T-helper 17 cell (primary cell): ENCODE measurements around the gene TMSB4X. TPM values are rescaled to one million over a fixed set of nuclear protein-coding genes. Genes with fewer than 3 reads are reported as not detected.

Source experiments
- ATAC-seq: fragments of 150-1000 bp; cut with Tn5 transposase; 2 replicates; pipeline ENCODE4 v1.10.0; 2021; ENCODE audit warnings: mild to moderate bottlenecking, moderate library complexity
- DNase-seq, 3 donors: peaks; one replicate each; pipeline versions ENCODE4 v3.0.0 to v3.0.0-alpha.2; 2020 to 2021
- H3K9me3 ChIP-seq: one replicate; pipeline ENCODE4 v1.7.0; 2013; ENCODE audit warnings: low read length, mild to moderate bottlenecking; ENCODE audit not compliant: control insufficient read depth, poor library complexity, severe bottlenecking
- H3K27ac Mint-ChIP-seq: one replicate; pipeline ENCODE4 v1.8.0; 2022; ENCODE audit warnings: mild to moderate bottlenecking, moderate library complexity, mixed read lengths
- H3K27me3 Mint-ChIP-seq: one replicate; pipeline ENCODE4 v1.8.0; 2022; ENCODE audit warnings: mixed read lengths
- H3K36me3 Mint-ChIP-seq: one replicate; pipeline ENCODE4 v1.8.0; 2022; ENCODE audit warnings: low read depth, mixed read lengths
- H3K4me1 Mint-ChIP-seq: one replicate; pipeline ENCODE4 v1.8.0; 2022; ENCODE audit warnings: mild to moderate bottlenecking, mixed read lengths
- H3K4me3 Mint-ChIP-seq: one replicate; pipeline ENCODE4 v1.8.0; 2022; ENCODE audit warnings: mild to moderate bottlenecking, moderate library complexity, mixed read lengths
- total RNA-seq, 4 donors: library from RNA in 2 of 4; stranded (reverse) in 2 of 4; gene quantifications; one replicate each; pipeline ENCODE4 v1.2.3 and lab custom pipeline; 2022 to 2026

The TMSB4X gene
- total RNA-seq, 2 donors from 2014 or later: 5,781 to 7,183 TPM

DNA sequence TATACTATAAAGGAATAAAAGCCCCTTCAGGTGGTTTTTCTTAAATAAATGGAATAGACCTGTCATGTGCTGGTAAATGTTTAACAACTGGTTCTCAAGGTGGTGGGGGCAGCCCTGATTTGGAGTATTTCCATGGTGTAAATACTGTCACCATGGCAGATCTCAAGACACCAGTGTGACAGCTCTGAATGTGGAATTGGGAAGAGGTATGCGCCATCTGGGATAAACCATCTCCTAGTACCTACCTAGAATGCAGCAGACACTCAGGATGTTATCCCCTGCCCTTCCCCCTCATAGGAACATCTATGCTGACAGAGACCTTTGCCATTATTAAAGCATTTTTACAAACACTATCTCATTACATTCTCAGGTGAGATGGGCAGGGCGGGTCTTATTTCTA, 26.4 kb upstream of the TMSB4X start:
- no peaks in the 10 kb centered on the region for H3K36me3 Mint-ChIP-seq
- peak overlapping the region; percentile 50 for H3K4me3 Mint-ChIP-seq
- no peak for ATAC-seq
- peaks cover 38% of the 10 kb centered on the region for H3K4me1 Mint-ChIP-seq
- no peak for DNase-seq
- no peaks in the 10 kb centered on the region for H3K27me3 Mint-ChIP-seq
- H3K9me3 ChIP-seq: no peaks in the 10 kb centered on the region
- peak overlapping the region; percentile 97 for H3K27ac Mint-ChIP-seq

DNA sequence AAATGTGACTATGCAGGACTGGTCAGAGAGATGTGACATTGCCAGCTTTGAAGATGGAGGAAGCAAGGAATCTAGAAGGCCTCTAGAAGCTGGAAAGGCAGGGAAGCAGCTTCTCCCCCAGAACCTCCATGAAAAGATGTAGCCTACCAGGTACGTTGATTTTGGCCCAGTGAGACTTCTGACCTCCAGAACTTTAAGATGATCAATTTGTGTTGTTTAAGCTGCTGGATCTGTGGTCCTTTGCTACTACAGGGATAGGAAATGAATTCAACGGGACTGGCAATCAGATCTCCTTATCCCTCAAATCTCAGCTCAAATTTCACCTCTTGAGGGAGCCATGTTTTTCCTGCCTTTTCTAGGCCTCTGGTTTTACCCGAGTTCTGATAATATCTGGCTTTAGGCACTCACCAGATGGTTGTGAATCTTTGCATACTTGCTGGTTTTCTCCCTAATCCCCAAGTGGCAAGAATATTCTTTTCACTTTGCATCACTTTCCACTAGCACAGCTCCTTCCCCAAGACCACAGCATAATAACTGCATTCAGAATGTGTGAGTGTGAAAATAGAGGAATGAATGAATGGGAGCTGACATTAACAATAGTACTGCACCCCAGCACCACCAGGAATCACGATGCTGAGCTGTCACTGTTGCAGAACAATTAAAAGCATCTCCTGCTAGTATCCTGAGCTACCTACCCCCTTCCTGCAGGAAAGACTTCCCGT, 25.5 kb upstream of the TMSB4X start:
- no peaks in the 10 kb centered on the region for H3K27me3 Mint-ChIP-seq
- H3K9me3 ChIP-seq: no peaks in the 10 kb centered on the region
- peak overlapping the region; percentile 90 for H3K4me3 Mint-ChIP-seq
- H3K4me1 Mint-ChIP-seq: peaks cover 38% of the 10 kb centered on the region
- ATAC-seq (no peak), DNase-seq (no peak)
- H3K36me3 Mint-ChIP-seq: no peaks in the 10 kb centered on the region
- peak overlapping the region; percentile 97 for H3K27ac Mint-ChIP-seq

DNA sequence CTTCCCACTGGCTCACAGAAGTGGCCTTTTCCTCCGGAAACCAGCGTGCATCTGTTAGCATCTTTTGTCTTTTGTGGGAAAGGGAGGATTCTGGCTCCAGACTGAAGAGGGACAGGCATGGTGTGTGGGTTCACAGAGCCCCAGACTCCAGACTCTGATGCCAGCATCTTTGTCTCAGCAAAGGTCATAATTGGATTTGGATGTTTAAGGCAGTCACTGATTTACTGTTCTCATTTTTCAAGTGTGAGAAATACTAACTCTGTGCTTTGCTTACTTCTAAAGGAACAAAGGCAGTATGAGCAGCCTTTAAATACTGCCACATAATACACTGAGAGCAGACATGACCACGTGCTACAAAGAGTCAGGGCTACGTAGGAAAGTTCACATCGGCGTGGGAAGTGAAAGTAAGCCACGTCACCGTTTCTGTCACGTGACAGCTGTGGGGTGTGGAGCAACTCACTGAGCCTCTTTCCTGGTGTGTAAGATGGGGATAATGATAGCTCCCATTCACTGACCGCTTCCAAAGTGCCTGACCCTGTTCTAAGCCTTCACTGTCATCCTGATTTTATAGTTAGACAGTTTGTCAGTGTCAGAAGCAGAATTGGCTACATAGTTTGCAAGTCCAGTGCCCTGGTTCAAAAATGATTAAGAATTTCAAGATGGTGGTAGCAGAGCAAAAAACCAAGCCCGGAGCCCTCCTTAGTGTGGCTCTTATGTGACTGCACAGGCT, 24.8 kb upstream of the TMSB4X start:
- ATAC-seq: peak; percentile 71
- no peaks in the 10 kb centered on the region for H3K9me3 ChIP-seq
- Mint-ChIP-seq H3K4me3 (peak overlapping the region; percentile 90), H3K27me3 (no peaks in the 10 kb centered on the region), H3K27ac (peak overlapping the region; percentile 97), H3K4me1 (peaks cover 41% of the 10 kb centered on the region), H3K36me3 (no peaks in the 10 kb centered on the region)
- peak; percentile 41 to 66 (median 55) for DNase-seq

GRCh38 chrX:12950851-12951594, 23.9 kb upstream of the TMSB4X start:
- Mint-ChIP-seq H3K27ac (peak overlapping the region; percentile 97), H3K4me1 (peaks cover 39% of the 10 kb centered on the region), H3K36me3 (no peaks in the 10 kb centered on the region), H3K27me3 (no peaks in the 10 kb centered on the region), H3K4me3 (peak overlapping the region; percentile 90)
- no peaks in the 10 kb centered on the region for H3K9me3 ChIP-seq
- ATAC-seq: peak; percentile 78
- peak; percentile 35 to 52 (median 48) for DNase-seq

DNA sequence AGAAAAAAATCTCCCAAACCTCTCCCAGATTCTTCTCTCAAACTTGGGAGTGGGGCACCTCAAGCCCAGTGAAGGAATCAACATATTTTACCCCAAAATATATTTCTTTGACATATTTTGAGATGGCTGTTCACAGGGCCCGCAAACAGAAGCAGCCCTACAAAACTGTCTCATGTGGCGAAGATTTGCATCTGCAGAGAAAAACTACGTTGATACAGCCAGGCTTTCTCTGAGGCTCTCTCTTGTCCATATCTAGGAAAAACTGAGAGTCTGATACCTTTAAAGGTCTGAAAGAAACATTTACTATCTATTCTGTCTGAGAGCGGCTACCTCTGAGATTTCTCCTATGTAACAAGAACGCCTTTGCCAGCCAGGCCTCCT, 23.3 kb upstream of the TMSB4X start:
- peak overlapping the region; percentile 90 for H3K4me3 Mint-ChIP-seq
- H3K4me1 Mint-ChIP-seq: peaks cover 39% of the 10 kb centered on the region
- ATAC-seq: peak; percentile 33
- no peaks in the 10 kb centered on the region for H3K9me3 ChIP-seq
- no peaks in the 10 kb centered on the region for H3K36me3 Mint-ChIP-seq
- H3K27ac Mint-ChIP-seq: peak overlapping the region; percentile 97
- no peaks in the 10 kb centered on the region for H3K27me3 Mint-ChIP-seq
- DNase-seq: no peak

DNA sequence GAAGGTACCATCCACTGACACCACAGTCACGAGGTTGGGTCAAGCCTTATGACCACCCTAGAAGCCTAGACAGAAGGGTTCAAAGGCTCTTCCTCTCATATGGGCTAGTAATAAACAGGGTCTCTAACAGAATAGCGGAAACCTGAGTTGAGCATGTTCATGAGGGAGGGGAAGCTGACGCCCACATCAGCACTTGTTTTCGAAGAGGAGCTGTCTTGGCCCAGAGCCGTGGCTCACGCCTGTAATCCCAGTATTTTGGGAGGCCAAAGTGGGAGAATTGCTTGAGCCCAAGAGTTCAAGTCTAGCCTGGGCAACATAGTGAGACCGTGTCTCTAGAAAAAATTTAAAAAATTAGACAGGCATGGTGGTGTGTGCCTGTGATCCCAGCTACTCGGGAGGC, 21.5 kb upstream of the TMSB4X start:
- no peaks in the 10 kb centered on the region for H3K9me3 ChIP-seq
- Mint-ChIP-seq H3K27me3 (no peaks in the 10 kb centered on the region), H3K27ac (peak overlapping the region; percentile 97), H3K4me3 (peak overlapping the region; percentile 78), H3K36me3 (no peaks in the 10 kb centered on the region), H3K4me1 (peaks cover 40% of the 10 kb centered on the region)
- no peak for ATAC-seq
- no peak for DNase-seq

DNA sequence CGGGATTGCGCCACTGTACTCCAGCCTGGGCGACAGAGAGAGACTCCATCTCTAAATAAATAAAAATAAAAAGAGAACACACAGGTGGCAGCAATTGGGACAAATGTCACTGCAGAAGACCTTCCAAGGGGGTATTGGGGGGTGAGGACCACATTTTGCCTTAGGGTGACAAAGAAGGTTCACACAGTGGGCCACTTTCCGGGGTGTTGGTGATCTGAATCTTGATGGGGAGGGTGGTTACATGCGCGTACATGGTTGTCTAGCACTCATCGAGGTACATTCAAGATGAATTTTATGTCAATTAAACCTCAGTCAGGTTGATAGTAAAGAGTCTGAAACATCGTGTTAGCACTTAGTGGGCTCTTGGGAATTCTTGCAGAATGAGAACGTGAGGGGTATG, 20.5 kb upstream of the TMSB4X start:
- H3K9me3 ChIP-seq: no peaks in the 10 kb centered on the region
- Mint-ChIP-seq H3K4me1 (peaks cover 36% of the 10 kb centered on the region), H3K27me3 (no peaks in the 10 kb centered on the region), H3K36me3 (no peaks in the 10 kb centered on the region), H3K27ac (peak overlapping the region; percentile 97), H3K4me3 (peak overlapping the region; percentile 85)
- DNase-seq (no peak), ATAC-seq (no peak)

GRCh38 chrX:12954981-12955380, 19.9 kb upstream of the TMSB4X start:
- Mint-ChIP-seq H3K27ac (peak overlapping the region; percentile 97), H3K4me1 (peaks cover 34% of the 10 kb centered on the region), H3K36me3 (no peaks in the 10 kb centered on the region), H3K4me3 (peak overlapping the region; percentile 85), H3K27me3 (no peaks in the 10 kb centered on the region)
- no peaks in the 10 kb centered on the region for H3K9me3 ChIP-seq
- ATAC-seq (no peak), DNase-seq (no peak)

DNA sequence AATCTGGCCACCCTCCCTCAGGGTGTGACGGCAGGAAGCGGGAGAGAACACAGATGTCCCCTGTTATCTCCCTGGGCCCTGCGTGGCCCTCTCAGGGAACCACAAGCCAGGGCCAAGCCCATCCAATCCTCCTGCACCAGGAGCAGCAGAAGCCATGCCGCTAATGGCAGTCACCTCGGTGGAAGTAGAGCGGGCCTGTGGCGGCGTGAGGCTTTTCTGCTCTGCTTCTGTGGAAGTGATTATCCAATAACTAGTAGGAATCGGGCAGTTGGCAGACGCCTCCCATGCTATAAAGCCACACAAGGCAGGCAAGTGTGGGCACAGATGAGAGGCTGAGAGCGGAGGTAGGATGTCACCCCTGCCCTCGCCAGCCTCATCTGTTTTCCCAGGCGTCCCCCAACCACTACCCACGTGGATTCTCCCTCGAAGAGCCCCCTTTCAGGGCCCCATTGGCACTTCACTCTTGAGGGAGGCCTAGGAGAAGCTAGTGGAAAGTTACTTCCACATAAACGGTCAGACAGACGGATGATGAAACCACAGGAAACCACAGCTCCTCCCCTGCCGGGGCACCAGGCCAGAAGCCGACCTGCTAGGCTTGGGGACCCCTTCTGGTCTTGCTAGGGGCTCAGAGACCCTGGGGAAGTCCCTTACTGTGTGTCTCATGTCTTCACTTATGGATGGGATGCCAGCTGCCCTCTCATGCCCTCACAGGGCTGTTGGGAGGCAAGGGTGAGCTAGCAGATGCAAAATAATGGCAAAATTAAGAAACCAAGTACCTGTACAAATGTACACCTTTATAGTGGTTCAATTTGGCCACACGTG, 18.8 kb upstream of the TMSB4X start:
- H3K36me3 Mint-ChIP-seq: no peaks in the 10 kb centered on the region
- H3K4me1 Mint-ChIP-seq: peaks cover 32% of the 10 kb centered on the region
- H3K27ac Mint-ChIP-seq: peak overlapping the region; percentile 97
- no peaks in the 10 kb centered on the region for H3K27me3 Mint-ChIP-seq
- H3K4me3 Mint-ChIP-seq: peak overlapping the region; percentile 74
- ATAC-seq (peak; percentile 40), DNase-seq (peak in 2 of 3 donors; percentile 26 to 59)
- H3K9me3 ChIP-seq: no peaks in the 10 kb centered on the region

DNA sequence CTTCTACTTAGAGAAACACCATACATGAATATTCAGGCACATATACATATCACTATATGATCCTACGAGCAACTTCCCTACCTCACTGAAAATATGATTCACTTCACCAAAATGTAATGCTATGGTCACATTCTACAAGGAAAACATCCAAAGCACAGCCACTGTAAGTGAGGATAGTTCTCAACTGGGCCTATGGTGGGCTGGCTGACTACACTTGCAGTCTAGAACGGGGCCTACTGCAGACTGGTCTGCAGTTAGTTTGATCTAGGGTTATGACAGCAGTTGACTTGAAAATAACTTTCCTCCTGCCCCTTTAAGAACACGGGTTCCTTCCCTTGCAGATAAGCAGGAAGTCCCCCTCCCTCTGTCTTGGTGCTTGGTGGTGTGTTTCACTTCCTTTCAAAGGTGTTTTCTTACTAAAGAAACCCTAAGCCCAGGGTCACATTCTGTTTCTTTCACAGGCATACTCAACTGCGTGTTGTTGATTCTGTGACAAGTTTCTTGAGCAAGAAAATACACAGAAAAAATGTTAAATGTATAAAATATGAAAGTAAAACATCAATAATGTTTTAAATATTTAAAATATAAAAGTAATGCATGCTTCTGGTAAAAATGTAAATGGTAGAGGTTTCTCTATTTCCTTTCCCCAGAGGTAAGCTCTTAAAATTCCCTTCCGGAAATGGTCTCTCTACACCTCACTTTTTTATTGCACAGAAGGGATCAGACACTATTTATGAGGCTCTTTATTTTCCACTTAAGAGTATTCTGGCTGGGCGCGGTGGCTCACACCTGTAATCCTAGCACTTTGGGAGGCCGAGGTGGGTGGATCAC, 18.0 kb upstream of the TMSB4X start:
- no peaks in the 10 kb centered on the region for H3K9me3 ChIP-seq
- peak overlapping the region; percentile 97 for H3K27ac Mint-ChIP-seq
- H3K4me3 Mint-ChIP-seq: peak overlapping the region; percentile 75
- peak in 2 of 3 donors; percentile 23 to 41 for DNase-seq
- ATAC-seq: peak; percentile 85
- H3K36me3 Mint-ChIP-seq: no peaks in the 10 kb centered on the region
- peaks cover 38% of the 10 kb centered on the region for H3K4me1 Mint-ChIP-seq
- no peaks in the 10 kb centered on the region for H3K27me3 Mint-ChIP-seq

GRCh38 chrX:12958059-12958458, 16.9 kb upstream of the TMSB4X start:
- Mint-ChIP-seq H3K27ac (peak overlapping the region; percentile 97), H3K4me3 (peak overlapping the region; percentile 75), H3K4me1 (peaks cover 36% of the 10 kb centered on the region), H3K27me3 (no peaks in the 10 kb centered on the region), H3K36me3 (no peaks in the 10 kb centered on the region)
- DNase-seq (no peak), ATAC-seq (no peak)
- no peaks in the 10 kb centered on the region for H3K9me3 ChIP-seq

DNA sequence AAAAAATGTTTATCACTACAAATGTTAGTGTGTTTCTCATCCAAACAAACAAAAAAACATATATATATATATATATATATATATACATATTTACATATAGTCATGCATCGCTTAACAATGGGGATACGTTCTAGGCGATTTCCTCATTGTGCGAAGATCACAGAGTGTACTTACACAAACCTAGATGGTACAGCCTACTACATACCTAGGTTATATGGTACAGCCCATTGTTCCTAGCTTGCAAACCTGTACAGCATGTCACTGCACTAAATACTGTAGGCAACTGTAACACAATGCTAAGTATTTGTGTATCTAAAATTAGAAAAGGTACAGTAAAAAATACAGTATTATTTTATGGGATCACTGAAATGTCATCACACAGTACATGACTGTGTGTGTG, 16.4 kb upstream of the TMSB4X start:
- no peak overlapping the region for H3K4me3 Mint-ChIP-seq
- H3K27ac Mint-ChIP-seq: peak overlapping the region; percentile 97
- DNase-seq (no peak), ATAC-seq (no peak)
- peaks cover 36% of the 10 kb centered on the region for H3K4me1 Mint-ChIP-seq
- H3K27me3 Mint-ChIP-seq: no peaks in the 10 kb centered on the region
- no peaks in the 10 kb centered on the region for H3K9me3 ChIP-seq
- H3K36me3 Mint-ChIP-seq: no peaks in the 10 kb centered on the region
